Skeletal muscle satellite cell (primary cell): ENCODE data around the gene RERE.

Experiments
- H3K27me3 ChIP-seq: 2 replicates; pipeline ENCODE4 v1.7.0; 2013; ENCODE audit warnings: low read length; ENCODE audit not compliant: control insufficient read depth, insufficient read depth
- H3K36me3 ChIP-seq: 2 replicates; pipeline ENCODE4 v1.7.0; 2013; ENCODE audit warnings: mild to moderate bottlenecking, control low read depth, low read length; ENCODE audit not compliant: insufficient read depth
- H3K4me1 ChIP-seq: 2 replicates; pipeline ENCODE4 v1.7.0; 2013; ENCODE audit warnings: low read length; ENCODE audit not compliant: control insufficient read depth, insufficient read depth
- H3K4me2 ChIP-seq: 2 replicates; pipeline ENCODE4 v1.7.0; 2013; ENCODE audit warnings: mild to moderate bottlenecking, low read length
- H3K4me3 ChIP-seq: 2 replicates; pipeline ENCODE4 v1.7.0; 2013; ENCODE audit warnings: low read length
- H3K9ac ChIP-seq: 2 replicates; pipeline ENCODE4 v1.7.0; 2013; ENCODE audit warnings: mild to moderate bottlenecking, low read depth, low read length, moderate library complexity
- H3K9me3 ChIP-seq: replicated peaks from 2 replicates; pipeline ENCODE4 v1.7.0; 2013; ENCODE audit warnings: mild to moderate bottlenecking, control low read depth, low read length

The RERE gene

GRCh38 chr1:8667869-8668594 lies 149.4 kb downstream of the RERE start:
- Histone ChIP-seq H3K4me2 (peak overlapping the region; percentile 2), H3K4me1 (peaks cover 56% of the 10 kb centered on the region), H3K27me3 (no peaks in the 10 kb centered on the region), H3K9me3 (no peaks in the 10 kb centered on the region), H3K4me3 (no peak overlapping the region), H3K36me3 (no peaks in the 10 kb centered on the region), H3K9ac (no peak overlapping the region)

- H3K4me1 ChIP-seq = peaks cover 68% of the 10 kb centered on the region
These were observed 150.9 kb downstream of the RERE start for GRCh38 chr1:8666389-8667167.

GRCh38 chr1:8665833-8666232 lies 151.6 kb downstream of the RERE start:
- no peak overlapping the region for H3K4me3 ChIP-seq
- H3K4me1 ChIP-seq = peaks cover 70% of the 10 kb centered on the region
- no peaks in the 10 kb centered on the region for H3K36me3 ChIP-seq
- H3K4me2 ChIP-seq = peak overlapping the region; percentile 43
- no peaks in the 10 kb centered on the region for H3K9me3 ChIP-seq
- H3K9ac ChIP-seq = no peak overlapping the region
- H3K27me3 ChIP-seq = no peaks in the 10 kb centered on the region

More at GRCh38 chr1:8666389-8667167, 150.9 kb downstream of the RERE start:
- H3K36me3 ChIP-seq = no peaks in the 10 kb centered on the region
- H3K9ac ChIP-seq = no peak overlapping the region
- H3K27me3 ChIP-seq = no peaks in the 10 kb centered on the region
- no peaks in the 10 kb centered on the region for H3K9me3 ChIP-seq
- no peak overlapping the region for H3K4me3 ChIP-seq
- H3K4me2 ChIP-seq = peak overlapping the region; percentile 43

DNA sequence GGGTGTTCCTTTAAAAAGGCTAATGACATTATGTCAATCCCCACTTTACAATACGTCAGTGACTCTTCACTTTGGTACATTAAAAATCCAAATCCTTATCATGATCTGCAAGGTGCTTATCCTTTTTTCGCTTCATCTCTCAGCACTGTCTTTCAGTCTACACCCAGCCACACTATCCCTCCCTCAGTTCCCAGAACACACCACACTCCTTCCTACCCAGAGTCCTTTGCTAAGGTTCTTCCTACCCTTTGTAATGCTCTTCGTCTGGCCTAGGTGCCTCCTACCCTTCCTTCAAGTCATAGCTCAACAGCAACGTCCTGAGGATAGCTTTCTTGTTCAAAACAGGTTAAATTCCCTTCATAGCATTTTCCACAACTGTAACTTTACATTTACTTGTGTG lies 152.6 kb downstream of the RERE start:
- no peak overlapping the region for H3K4me3 ChIP-seq
- H3K36me3 ChIP-seq = no peaks in the 10 kb centered on the region
- no peaks in the 10 kb centered on the region for H3K27me3 ChIP-seq
- H3K9me3 ChIP-seq = no peaks in the 10 kb centered on the region
- no peak overlapping the region for H3K4me2 ChIP-seq
- peaks cover 71% of the 10 kb centered on the region for H3K4me1 ChIP-seq
- H3K9ac ChIP-seq = no peak overlapping the region

GRCh38 chr1:8663915-8664329 lies 153.5 kb downstream of the RERE start:
- Histone ChIP-seq H3K4me1 (peaks cover 80% of the 10 kb centered on the region), H3K4me2 (peak overlapping the region; percentile 73), H3K4me3 (peak overlapping the region; percentile 42), H3K27me3 (no peaks in the 10 kb centered on the region), H3K36me3 (no peaks in the 10 kb centered on the region), H3K9me3 (no peaks in the 10 kb centered on the region), H3K9ac (no peak overlapping the region)

- H3K4me1 ChIP-seq = peaks cover 77% of the 10 kb centered on the region
- H3K27me3 ChIP-seq = no peaks in the 10 kb centered on the region
- H3K36me3 ChIP-seq = no peaks in the 10 kb centered on the region
- peak overlapping the region; percentile 73 for H3K4me2 ChIP-seq
- H3K9me3 ChIP-seq = no peaks in the 10 kb centered on the region
- H3K4me3 ChIP-seq = no peak overlapping the region
- no peak overlapping the region for H3K9ac ChIP-seq
These were observed 154.2 kb downstream of the RERE start for GRCh38 chr1:8663090-8663802.

- Histone ChIP-seq H3K4me1 (peaks cover 69% of the 10 kb centered on the region), H3K4me3 (peak overlapping the region; percentile 39)
These were observed 154.9 kb downstream of the RERE start for GRCh38 chr1:8662380-8663072.

GRCh38 chr1:8661185-8662110 lies 156.0 kb downstream of the RERE start:
- H3K9me3 ChIP-seq = no peaks in the 10 kb centered on the region
- peaks cover 63% of the 10 kb centered on the region for H3K4me1 ChIP-seq
- no peaks in the 10 kb centered on the region for H3K27me3 ChIP-seq
- H3K36me3 ChIP-seq = no peaks in the 10 kb centered on the region
- peak overlapping the region; percentile 88 for H3K9ac ChIP-seq
- peak overlapping the region; percentile 53 for H3K4me3 ChIP-seq
- peak overlapping the region; percentile 80 for H3K4me2 ChIP-seq

More at GRCh38 chr1:8662380-8663072, 154.9 kb downstream of the RERE start:
- Histone ChIP-seq H3K9me3 (no peaks in the 10 kb centered on the region), H3K4me2 (peak overlapping the region; percentile 42), H3K9ac (peak overlapping the region; percentile 88), H3K36me3 (no peaks in the 10 kb centered on the region), H3K27me3 (no peaks in the 10 kb centered on the region)

DNA sequence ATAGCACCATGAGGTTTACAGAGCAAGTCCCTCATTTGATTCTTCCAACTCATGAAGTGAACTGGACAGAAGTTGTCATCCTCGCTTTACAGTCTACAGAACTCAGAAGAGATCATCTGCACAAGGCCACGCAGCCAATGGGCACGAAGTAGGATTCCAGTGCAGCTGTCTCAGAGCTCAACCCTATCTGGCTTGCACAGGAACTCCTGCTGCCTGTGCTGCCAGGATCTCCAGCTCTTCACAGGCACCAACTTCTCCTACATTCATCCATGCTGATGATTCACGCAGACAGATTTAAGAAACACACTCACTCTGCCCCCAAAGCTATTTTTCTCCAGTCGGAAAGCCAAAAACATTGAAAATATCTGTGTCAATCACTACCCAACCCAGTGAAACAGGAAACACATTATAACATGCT lies 157.0 kb downstream of the RERE start:
- no peaks in the 10 kb centered on the region for H3K27me3 ChIP-seq
- peak overlapping the region; percentile 29 for H3K4me3 ChIP-seq
- peaks cover 6% of the 10 kb centered on the region for H3K36me3 ChIP-seq
- H3K4me1 ChIP-seq = peaks cover 53% of the 10 kb centered on the region
- H3K9ac ChIP-seq = peak overlapping the region; percentile 88
- H3K4me2 ChIP-seq = peak overlapping the region; percentile 80
- no peaks in the 10 kb centered on the region for H3K9me3 ChIP-seq

DNA sequence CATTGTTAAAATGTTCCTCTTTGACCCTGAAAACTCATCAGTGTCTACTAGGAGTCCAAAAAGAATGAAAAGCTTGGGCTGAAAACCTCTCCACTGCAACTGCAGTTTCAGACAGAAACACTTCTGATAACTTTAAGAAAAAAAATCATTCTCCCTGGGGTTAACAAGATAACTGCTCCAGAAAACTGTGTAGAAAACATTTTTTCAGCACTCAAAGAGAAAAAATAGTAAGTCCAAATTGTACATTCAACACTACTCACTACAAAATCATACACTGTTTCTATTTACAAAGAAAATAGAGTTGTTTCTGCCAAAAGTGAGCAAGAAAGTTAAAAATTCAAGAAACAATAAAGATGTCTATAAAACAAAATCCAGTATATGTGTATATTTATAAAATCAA lies 157.8 kb downstream of the RERE start:
- H3K4me3 ChIP-seq = no peak overlapping the region
- peak overlapping the region; percentile 44 for H3K4me2 ChIP-seq
- peaks cover 53% of the 10 kb centered on the region for H3K4me1 ChIP-seq
- peak overlapping the region; percentile 19 for H3K9ac ChIP-seq
- peaks cover 6% of the 10 kb centered on the region for H3K36me3 ChIP-seq
- H3K9me3 ChIP-seq = no peaks in the 10 kb centered on the region
- H3K27me3 ChIP-seq = no peaks in the 10 kb centered on the region
